ENCODE data around the gene KAT5. TPM values are rescaled to one million over a fixed set of nuclear protein-coding genes. Genes with fewer than 3 reads are reported as not detected.

The KAT5 gene
- total RNA-seq, 1 donor from 2014 or later = 31.4 TPM

DNA sequence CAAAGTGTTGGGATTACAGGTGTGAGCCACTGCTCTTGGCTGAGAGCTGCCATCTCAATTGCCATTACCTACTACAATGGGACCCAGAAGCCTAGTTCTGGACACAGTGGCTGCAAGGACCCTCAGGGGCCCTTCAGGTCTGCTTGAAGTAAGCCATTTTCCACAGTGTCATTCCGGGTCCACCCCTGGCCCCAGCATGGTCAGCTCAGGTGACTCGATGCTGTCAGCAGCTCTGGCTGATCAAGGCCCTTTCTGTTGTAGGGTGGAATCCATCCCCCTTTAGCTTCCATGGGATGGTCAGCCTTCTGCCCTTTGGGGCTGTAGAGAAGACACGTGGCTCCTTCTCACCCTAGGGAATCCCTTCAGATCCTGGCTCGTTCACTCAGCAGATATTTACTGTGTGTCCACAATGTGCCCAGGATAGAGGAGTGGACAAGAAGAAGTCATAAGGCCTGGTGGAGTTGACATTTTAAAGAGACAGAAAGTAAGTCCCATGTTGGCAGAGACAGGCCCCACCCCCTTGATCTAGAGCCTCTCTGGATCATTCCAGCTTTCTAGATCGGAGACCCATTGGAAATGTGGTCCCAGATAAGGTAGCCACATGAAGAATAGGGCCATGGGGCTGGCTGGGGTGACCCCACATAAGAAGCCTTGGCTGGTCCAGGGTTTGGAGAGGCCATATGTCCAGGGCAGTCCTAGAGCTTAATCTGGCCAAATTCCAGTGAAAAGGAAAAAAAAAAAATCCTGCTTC, 15.1 kb upstream of the KAT5 start:
- Mint-ChIP-seq H3K27ac (ENCODE audit: unreplicated experiment) (no peak overlapping the region), H3K4me1 (ENCODE audit: low read depth, unreplicated experiment) (no peaks in the 10 kb centered on the region), H3K27me3 (ENCODE audit: low read depth, unreplicated experiment) (peaks cover 35% of the 10 kb centered on the region), H3K4me3 (ENCODE audit: unreplicated experiment) (no peak overlapping the region), H3K36me3 (ENCODE audit: low read depth, unreplicated experiment) (peaks cover 1% of the 10 kb centered on the region), H3K9me3 (ENCODE audit: unreplicated experiment) (peaks cover 4% of the 10 kb centered on the region)
- Histone ChIP-seq H3K79me2 (ENCODE audit: insufficient read depth, low read length) (no peaks in the 10 kb centered on the region), H3K27me3 (ENCODE audit: insufficient read depth, low read length) (peaks cover 15% of the 10 kb centered on the region), H3K4me3 (ENCODE audit: insufficient read depth, low read depth, low read length) (no peak overlapping the region), H4K20me1 (ENCODE audit: insufficient read depth, low read length) (no peaks in the 10 kb centered on the region), H3K9ac (ENCODE audit: low read length) (no peak overlapping the region), H3K4me1 (ENCODE audit: insufficient read depth, low read length) (no peaks in the 10 kb centered on the region), H3K27ac (ENCODE audit: low read depth, low read length) (no peak overlapping the region), H3K4me2 (ENCODE audit: low read length) (no peak overlapping the region), H2AFZ (ENCODE audit: low read depth, low read length) (no peak overlapping the region), H3K36me3 (ENCODE audit: insufficient read depth, low read length) (no peaks in the 10 kb centered on the region), H3K9me3 (ENCODE audit: insufficient read depth, low read depth, low read length) (no peaks in the 10 kb centered on the region)
- FAIRE-seq (no peak), DNase-seq (ENCODE audit: low read depth) (no peak)
- no peak for TF ChIP-seq CTCF (IDR thresholded peaks at IDR 0.05; ENCODE audit: insufficient read depth, low read depth, low read length)
- TF ChIP-seq EZH2 (IDR thresholded peaks at IDR 0.05; ENCODE audit: insufficient read depth, low read length) = no peak

DNA sequence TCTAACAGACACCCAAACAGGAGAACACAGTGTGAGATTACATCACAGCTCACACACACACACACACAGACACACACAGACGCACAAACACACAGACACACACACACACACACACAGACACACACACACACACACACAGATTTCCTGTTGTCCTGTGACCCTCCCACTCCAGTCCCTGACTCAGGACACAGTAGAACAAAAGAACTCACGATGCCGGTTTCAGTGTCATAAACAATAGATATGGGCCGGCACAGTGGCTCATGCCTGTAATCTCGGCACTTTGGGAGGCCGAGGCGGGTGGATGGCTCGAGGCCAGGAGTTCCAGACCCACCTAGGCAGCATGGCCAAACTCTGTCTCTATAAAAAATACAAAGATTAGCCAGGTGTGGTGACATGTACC, 13.8 kb upstream of the KAT5 start:
- no peak for FAIRE-seq
- H3K27me3 Mint-ChIP-seq (ENCODE audit: low read depth, unreplicated experiment) = peaks cover 41% of the 10 kb centered on the region
- peaks cover 18% of the 10 kb centered on the region for H3K27me3 ChIP-seq (ENCODE audit: insufficient read depth, low read length)
- no peak overlapping the region for H3K9ac ChIP-seq (ENCODE audit: low read length)
- H3K4me3 ChIP-seq (ENCODE audit: insufficient read depth, low read depth, low read length) = no peak overlapping the region
- DNase-seq (ENCODE audit: low read depth) = no peak
- no peaks in the 10 kb centered on the region for H3K79me2 ChIP-seq (ENCODE audit: insufficient read depth, low read length)
- H3K9me3 ChIP-seq (ENCODE audit: insufficient read depth, low read depth, low read length) = no peaks in the 10 kb centered on the region
- H3K9me3 Mint-ChIP-seq (ENCODE audit: unreplicated experiment) = peaks cover 4% of the 10 kb centered on the region
- H3K36me3 ChIP-seq (ENCODE audit: insufficient read depth, low read length) = no peaks in the 10 kb centered on the region
- H3K36me3 Mint-ChIP-seq (ENCODE audit: low read depth, unreplicated experiment) = peaks cover under 1% of the 10 kb centered on the region
- H3K4me1 ChIP-seq (ENCODE audit: insufficient read depth, low read length) = no peaks in the 10 kb centered on the region
- H4K20me1 ChIP-seq (ENCODE audit: insufficient read depth, low read length) = no peaks in the 10 kb centered on the region
- no peak overlapping the region for H3K27ac ChIP-seq (ENCODE audit: low read depth, low read length)
- H3K4me2 ChIP-seq (ENCODE audit: low read length) = no peak overlapping the region
- no peak overlapping the region for H3K27ac Mint-ChIP-seq (ENCODE audit: unreplicated experiment)
- no peak overlapping the region for H2AFZ ChIP-seq (ENCODE audit: low read depth, low read length)
- no peaks in the 10 kb centered on the region for H3K4me1 Mint-ChIP-seq (ENCODE audit: low read depth, unreplicated experiment)
- TF ChIP-seq CTCF (IDR thresholded peaks at IDR 0.05; ENCODE audit: insufficient read depth, low read depth, low read length) = no peak
- no peak for TF ChIP-seq EZH2 (IDR thresholded peaks at IDR 0.05; ENCODE audit: insufficient read depth, low read length)
- no peak overlapping the region for H3K4me3 Mint-ChIP-seq (ENCODE audit: unreplicated experiment)

- Mint-ChIP-seq H3K27ac (ENCODE audit: unreplicated experiment) (no peak overlapping the region), H3K9me3 (ENCODE audit: unreplicated experiment) (peaks cover 4% of the 10 kb centered on the region), H3K4me1 (ENCODE audit: low read depth, unreplicated experiment) (no peaks in the 10 kb centered on the region), H3K4me3 (ENCODE audit: unreplicated experiment) (no peak overlapping the region), H3K27me3 (ENCODE audit: low read depth, unreplicated experiment) (peaks cover 37% of the 10 kb centered on the region), H3K36me3 (ENCODE audit: low read depth, unreplicated experiment) (no peaks in the 10 kb centered on the region)
- Histone ChIP-seq H3K9ac (ENCODE audit: low read length) (no peak overlapping the region), H3K27ac (ENCODE audit: low read depth, low read length) (no peak overlapping the region), H3K4me3 (ENCODE audit: insufficient read depth, low read depth, low read length) (no peak overlapping the region), H3K9me3 (ENCODE audit: insufficient read depth, low read depth, low read length) (no peaks in the 10 kb centered on the region), H3K36me3 (ENCODE audit: insufficient read depth, low read length) (no peaks in the 10 kb centered on the region), H3K4me1 (ENCODE audit: insufficient read depth, low read length) (no peaks in the 10 kb centered on the region), H2AFZ (ENCODE audit: low read depth, low read length) (no peak overlapping the region), H3K4me2 (ENCODE audit: low read length) (no peak overlapping the region), H3K79me2 (ENCODE audit: insufficient read depth, low read length) (no peaks in the 10 kb centered on the region), H3K27me3 (ENCODE audit: insufficient read depth, low read length) (peaks cover 19% of the 10 kb centered on the region), H4K20me1 (ENCODE audit: insufficient read depth, low read length) (no peaks in the 10 kb centered on the region)
- TF ChIP-seq EZH2 (IDR thresholded peaks at IDR 0.05; ENCODE audit: insufficient read depth, low read length) = no peak
- FAIRE-seq = no peak
- no peak for DNase-seq (ENCODE audit: low read depth)
These were observed 12.7 kb upstream of the KAT5 start for GRCh38 chr11:65699306-65699705.

Measured in astrocyte (in vitro differentiated cells and primary cell).